GM19397 (cell line): ENCODE measurements around the gene EIF5A2.

Experiments
- ATAC-seq: cut with Tn5 transposase; IDR thresholded peaks from one replicate; pipeline ENCODE4 v1.9.1; 2021; ENCODE audit warnings: mild to moderate bottlenecking, moderate library complexity; ENCODE audit not compliant: unreplicated experiment

EIF5A2 gene

GRCh38 chr3:170862618-170863374, 45.6 kb downstream of the EIF5A2 start:
- no peak for ATAC-seq

- no peak for ATAC-seq
Observed at GRCh38 chr3:170858599-170858998, 49.8 kb downstream of the EIF5A2 start.

GRCh38 chr3:170852324-170852723, 56.1 kb downstream of the EIF5A2 start:
- ATAC-seq, result no peak

- no peak for ATAC-seq
Observed at GRCh38 chr3:170848292-170848917, 60.0 kb downstream of the EIF5A2 start.

- no peak for ATAC-seq
Observed at GRCh38 chr3:170844377-170844776, 64.1 kb downstream of the EIF5A2 start.

- no peak for ATAC-seq
Observed at GRCh38 chr3:170840291-170840859, 68.1 kb downstream of the EIF5A2 start.

GRCh38 chr3:170839518-170840100, 68.8 kb downstream of the EIF5A2 start:
- no peak for ATAC-seq
